DMS53 (cell line): Measurements from ENCODE around the gene ALG9.
A peak's percentile ranks its signal among the peaks of the same experiment; 100 is the strongest.
"Not testable (repeated sequence)": the region's sequence is repeated elsewhere in the genome, so short reads cannot be mapped to it uniquely, and the experiment has no call there.

Experiments
- DNase-seq: peaks from one replicate; lab custom pipeline; 2025; lab: John Stamatoyannopoulos, UW

The ALG9 gene

GRCh38 chr11:111870886-111871692 is at the start of gene ALG9:
TSS of gene ALG9 (minus strand) at chr11:111871581. CDS start at chr11:111871482, 99 bp downstream.
- DNase-seq, result peak; percentile 87

DNA sequence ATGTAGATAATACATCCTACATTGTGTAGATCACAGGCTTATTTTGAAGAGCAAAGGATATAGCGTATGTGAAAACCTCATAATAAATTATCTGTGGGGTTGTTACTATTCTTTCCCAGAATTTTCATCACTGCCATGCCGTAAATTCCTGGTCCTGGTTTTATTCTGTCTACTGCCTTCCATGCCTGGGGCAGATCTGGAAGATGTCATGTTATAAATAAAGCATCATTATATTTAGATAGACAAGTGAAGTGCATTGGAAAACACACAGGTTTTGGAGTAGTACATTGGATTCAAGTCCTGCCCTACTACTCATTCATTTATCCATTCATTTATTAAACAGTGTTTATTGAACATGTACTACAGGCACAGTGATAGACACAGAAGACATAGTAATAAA is 49.5 kb upstream of the ALG9 start:
- no peak for DNase-seq

DNA sequence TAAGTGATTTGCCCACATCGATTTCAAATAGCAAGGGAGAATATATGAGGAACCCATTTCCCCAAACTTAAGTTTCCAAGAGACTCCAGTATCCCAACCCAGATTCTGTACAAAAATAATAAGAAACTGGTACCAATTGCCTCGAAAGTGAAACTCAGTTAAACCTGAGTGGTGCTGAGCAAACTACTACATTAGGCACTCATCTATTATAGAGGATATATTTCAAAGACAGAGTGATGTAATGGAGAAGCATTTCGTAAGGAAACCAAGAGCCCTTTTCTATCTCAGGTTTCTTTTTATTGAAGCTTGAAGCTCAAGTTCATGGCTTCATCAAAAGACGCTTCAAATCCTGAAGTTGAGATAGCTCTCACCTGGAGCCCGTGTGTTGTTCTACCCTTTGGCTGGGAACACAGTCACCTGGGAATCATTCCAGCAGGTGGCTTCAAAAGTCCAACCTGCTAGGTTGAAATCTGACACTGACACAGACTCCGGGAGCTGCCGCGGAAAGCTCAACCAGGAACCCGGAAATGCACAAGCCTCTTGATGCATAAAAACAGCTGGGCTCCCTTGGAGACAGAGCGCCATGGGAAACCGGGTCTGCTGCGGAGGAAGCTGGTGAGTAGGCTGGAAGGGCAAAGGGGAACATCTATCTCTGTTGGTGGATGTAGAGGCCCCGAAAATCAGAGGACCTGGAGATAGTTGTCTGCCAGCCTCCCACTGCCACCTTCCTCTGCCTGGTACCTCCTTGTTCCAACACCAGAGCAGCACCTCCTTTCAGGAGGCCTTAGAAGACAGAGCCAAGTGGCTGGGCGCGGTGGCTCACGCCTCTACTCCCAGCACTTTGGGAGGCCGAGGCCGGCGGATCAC is 47.2 kb upstream of the ALG9 start, which contains the start of gene C11orf52:
Gene C11orf52 (plus strand): TSS at position 524 of the 867 bp plus-strand sequence. CDS start 60 bp downstream, at position 584.
- peak; percentile 99 for DNase-seq

DNA sequence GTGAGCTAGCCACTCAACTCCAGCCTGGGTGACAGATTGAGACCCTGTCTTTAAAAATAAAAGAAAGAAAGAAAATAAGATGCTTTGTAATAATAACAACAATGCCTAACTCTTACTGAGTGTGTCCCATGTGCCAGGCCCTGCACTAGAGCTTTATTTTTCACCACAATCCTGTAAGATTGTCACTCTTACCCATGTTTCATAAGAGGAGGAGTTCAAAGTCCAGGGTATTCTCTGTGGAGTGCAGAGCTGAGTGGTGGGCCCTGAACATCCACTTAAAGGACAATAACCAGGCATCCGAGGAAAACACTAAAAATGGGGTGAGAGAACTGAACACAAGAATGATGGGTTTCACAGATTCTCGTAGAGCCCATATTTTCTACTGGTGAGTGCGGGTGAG is 46.4 kb upstream of the ALG9 start:
- peak; percentile 49 for DNase-seq

DNA sequence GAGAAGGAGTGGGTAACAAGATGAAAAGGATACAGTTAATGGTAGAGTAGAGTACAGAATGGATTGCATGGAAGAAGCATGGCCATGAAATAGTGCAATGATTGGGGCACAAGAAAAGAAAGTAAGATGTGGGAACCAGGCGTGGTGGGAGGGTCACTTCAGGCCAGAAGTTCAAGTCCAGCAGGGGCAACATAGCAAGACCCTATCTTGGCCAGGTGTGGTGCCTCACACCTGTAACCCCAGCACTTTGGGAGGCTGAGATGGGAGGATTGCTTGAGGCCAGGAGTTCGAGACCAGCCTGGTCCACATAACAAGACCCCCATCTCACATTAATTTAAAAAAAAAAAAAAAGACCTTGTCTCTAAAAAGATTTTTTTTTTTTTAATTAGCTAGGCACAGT is 45.9 kb upstream of the ALG9 start:
- DNase-seq, result no peak

DNA sequence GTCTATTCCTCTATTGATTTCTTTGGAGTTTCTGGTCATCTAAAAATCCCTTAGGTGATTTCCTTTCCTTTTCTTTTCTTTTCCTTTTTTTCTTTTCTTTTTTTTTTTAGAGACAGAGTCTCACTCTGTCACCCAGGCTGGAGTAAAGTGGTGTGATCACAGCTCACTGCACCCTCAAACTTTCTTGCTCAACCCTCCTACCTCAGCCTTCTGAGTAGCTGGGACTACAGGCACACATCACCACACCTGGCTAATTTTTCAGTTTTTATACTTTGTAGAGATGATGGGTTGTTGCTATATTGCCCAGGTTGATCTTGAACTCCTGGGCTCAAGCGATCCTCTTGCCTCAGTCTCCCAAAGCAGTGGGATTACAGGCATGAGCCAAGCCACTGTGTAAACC is 45.4 kb upstream of the ALG9 start:
- no peak for DNase-seq

DNA sequence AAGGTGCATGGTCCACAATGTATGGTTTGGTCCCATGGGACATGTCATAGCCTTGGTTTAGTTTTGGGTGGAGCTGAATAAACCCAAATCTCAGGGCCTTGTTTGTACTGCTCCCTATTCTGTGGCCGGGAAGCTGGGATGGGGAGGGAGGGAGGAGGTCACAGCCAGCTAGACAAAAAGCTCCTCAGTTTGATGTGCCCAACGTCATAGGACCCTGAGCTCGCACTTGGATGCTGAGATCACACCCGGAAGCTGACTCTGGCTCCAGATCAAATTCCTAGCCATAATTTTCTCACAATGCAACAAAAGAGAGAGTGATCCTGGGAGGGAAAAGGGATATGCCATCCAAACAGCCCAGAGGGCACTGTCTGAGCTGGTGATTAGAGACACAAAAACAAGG is 42.6 kb upstream of the ALG9 start:
- DNase-seq, result no peak

DNA sequence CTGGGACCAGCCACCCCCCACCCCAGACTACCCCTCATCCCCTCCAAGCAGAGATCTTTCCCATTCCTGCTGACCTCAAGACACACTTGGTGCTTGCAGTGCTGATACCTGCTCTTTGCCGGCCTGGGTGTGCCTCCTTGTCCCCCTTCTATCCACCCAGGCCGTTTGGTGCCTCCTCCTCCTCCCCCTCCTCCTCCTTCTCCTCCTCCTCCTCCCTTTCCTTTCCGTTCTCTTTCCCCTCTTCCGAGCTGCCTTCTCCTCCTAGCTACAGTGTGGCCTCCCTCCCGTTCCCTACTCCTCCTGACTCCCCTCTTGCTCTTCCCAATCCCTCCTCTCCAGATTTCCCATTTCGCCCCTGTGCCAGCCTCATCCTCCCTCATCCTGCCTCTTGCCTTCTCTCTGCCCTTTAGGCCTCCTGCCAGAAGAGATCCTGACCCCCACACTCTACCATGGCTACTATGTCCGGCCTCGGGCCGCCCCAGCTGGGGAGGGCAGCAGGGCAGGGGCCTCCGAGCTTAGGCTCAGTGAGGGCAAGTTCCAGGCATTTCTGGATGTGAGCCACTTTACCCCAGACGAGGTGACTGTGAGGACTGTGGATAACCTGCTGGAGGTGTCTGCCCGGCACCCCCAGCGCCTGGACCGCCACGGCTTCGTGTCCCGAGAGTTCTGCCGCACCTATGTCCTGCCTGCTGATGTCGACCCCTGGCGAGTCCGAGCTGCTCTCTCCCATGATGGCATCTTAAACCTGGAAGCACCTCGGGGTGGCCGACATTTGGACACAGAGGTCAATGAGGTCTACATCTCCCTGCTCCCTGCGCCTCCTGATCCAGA is 41.9 kb upstream of the ALG9 start:
- DNase-seq, result no peak

- DNase-seq, result no peak
Observed at GRCh38 chr11:111912535-111912934, 41.2 kb upstream of the ALG9 start, which contains the start of gene HSPB2. TSS of gene HSPB2 (plus strand) at chr11:111912734. CDS start at chr11:111912830, 96 bp downstream.

DNA sequence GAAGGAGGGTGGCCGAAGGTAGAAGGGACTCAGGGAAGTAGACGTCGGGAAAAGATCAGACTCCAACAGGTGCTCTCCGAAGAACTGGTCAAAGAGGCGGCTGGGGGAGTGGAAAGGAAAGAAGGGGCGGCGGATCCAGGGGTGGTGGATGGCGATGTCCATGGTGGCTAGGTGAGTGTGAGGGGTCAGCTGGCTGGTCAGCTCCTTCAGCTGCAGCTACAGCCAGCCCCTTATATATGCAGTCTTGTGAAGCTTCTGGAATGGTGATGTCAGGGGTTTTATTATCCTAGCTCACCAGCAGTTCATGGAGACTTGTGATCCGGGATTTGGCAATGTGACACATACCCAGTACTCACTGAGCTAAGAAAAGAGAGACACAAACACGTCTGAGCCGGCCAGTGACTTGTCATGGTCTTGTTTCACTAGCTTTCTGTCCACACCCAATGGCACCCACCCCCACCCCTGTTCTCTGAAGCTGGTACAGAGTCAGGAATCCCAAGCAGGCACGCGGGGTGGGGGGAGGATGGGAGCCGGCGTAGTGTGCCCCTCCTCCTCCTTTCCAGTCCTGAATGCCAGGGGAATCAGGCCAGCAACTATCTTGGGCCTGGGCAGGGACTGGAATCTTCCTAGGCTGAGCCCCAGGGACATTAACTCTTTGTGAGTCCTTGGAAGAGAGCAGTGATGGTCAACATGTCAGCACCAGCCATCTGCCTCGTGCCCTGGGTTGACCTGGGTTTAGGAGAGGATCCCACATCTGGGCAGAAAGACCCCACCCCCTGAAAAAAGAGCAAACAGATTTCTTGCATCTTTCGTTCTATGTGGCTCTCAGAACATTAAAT is 40.4 kb upstream of the ALG9 start, which contains the start of gene CRYAB:
Gene CRYAB (minus strand): TSS at position 208 of the 839 bp plus-strand sequence. CDS start 46 bp downstream, at position 162.
- DNase-seq, result peak; percentile 14

DNA sequence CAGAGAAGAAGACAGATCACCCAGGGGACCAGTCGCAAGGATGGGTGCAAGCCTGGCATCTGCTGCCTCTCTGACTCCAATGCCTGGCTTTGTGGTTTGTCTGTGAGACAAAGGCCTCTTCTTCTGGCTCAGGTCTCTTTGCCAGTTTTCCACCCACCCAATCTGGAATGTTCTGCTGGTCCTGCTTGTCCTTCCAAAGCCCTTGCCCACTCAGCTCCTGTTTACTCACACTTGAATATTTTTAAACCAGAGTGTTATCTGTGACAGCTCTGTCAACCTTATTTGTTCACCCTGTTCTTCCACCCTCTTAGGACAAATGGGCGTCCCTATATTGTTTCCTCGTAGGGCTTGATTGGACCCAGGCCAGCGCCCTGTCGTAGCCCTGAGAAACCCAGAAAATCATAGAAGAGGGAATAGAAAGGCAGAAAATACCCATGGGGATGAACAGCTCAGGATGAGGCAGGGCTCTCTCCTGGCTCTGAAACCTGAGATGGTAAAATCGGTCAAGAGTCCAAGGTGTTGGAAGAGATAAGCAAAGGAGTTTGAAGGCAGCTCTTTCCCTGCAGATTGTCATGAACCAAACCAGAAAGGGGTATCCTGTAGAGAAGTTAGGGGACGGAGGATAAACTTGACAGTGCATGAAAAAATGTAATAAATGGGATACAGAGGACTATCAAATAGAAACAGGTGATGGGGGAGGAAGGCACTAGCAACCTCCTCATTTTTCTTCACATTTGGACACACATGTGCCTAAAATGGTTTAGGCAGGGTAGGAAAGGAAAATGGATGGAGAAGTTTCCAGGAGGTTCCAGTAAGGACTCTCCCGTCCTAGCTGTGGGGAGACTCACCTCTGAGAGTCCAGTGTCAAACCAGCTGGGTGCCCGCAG is 39.5 kb upstream of the ALG9 start:
- DNase-seq, result no peak

GRCh38 chr11:111909378-111909777 is 38.0 kb upstream of the ALG9 start:
- DNase-seq, result no peak

DNA sequence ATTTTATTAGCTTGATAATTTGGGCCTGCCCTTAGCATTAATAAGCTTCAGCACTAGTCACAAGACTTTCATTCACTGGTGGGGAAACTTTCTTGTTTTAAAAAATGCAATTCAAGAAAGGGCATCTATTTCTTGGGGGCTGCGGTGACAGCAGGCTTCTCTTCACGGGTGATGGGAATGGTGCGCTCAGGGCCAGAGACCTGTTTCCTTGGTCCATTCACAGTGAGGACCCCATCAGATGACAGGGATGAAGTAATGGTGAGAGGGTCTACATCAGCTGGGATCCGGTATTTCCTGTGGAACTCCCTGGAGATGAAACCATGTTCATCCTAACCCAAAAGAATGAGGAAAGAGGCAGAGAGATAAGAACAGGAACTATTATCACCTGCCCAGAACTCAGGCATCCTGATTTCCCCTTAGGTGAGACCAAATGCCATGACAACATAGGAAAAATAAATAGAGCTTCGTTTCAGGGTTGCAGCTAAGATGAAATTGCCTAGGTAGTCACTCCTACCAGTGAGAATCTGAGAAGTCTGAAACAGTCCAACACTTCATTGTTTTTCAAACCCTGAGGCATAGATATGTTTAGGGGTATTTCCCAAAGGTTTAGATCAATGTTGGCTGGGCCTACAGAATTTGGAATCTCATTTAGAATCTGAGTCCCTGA is 37.4 kb upstream of the ALG9 start:
- DNase-seq, result peak; percentile 13

DNA sequence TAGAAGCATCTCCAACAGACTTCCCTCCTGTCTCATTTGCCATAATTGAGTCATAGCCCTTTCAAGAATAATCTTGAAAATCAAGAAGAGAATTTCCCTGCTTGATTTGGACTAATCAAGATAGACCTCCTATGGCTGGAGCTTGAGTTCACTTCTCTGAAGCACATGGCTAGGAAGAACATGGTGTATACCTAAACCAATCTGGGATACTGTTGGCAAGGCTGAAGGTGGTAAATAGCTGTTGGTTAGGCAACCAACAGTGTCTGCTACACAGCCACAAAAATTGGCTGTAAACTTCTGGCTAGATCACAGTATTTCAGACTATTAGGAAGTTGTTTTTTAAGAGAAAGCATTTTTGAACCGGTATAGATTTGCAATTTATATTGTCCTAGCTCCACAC is 35.3 kb upstream of the ALG9 start:
- DNase-seq, result no peak

DNA sequence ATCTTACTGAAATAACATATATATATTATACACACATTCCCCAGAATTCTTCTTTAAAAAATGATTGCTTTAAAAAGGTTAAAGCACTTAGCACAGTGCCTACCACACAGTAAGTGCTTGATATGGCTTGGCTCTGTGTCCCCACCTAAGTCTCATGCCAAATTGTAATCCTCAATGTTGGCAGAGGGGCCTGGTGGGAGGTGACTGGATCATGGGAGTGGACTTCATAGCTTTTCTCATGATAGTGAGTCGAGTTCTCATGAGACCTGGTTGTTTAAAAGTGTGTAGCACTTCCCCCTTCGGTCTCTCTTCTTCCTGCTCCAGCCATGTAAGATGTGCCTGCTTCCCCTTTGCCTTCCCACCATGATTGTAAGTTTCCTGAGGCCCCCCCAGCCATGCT is 34.0 kb upstream of the ALG9 start:
- no peak for DNase-seq

DNA sequence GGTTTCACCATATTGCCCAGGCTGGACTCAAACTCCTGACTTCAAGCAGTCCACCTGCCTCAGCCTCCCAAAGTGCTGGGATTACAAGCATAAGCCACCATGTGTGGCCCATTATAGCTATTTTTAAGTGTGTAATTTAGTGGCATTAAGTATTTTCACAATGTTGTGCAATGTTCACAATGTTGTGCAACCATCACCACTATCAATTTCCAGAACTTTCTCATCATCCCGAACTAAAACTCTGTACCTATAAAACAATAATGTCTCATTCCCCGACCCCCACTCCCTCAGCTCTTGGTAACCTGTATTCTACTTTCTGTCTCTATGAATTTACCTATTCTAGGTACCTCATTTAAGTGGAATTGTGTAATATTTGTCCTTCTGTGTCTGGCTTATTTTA is 15.5 kb upstream of the ALG9 start:
- DNase-seq, result no peak

DNA sequence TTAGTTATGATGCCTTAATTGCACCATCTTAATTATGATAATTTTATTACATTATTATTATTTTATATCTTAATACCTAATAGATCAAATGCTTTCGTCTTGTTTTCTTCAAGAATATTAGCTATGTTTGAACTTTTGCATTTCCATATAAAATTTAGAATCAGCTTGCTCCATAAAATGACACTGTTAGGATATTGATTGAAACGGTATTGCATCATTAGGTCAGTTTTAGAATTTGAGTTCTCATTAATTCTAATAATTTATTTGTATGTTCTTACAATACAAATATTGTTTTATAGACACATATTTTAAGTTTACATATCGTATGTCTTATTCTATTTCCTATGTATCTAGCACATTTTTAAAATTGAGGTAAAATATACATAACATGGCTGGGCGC is 14.7 kb upstream of the ALG9 start:
- no peak for DNase-seq

DNA sequence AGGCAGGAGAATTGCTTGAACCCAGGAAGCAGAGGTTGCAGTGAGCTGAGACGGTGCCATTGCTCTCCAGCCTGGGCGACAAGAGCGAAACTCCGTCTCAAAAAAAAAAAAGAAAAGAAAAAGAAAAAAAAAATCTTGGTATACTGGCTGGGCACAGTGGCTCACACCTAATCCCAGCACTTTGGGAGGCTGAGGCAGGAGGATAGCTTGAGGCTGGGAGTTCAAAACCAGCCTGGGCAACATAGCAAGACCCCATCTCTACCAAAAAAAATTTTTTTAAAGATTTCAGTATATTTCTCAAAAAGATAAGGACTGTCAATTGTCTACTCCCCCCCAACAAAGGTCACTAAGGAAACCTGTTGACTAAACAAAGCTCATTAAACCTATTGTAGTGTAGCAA is 13.7 kb upstream of the ALG9 start:
- DNase-seq, result not testable (repeated sequence)

DNA sequence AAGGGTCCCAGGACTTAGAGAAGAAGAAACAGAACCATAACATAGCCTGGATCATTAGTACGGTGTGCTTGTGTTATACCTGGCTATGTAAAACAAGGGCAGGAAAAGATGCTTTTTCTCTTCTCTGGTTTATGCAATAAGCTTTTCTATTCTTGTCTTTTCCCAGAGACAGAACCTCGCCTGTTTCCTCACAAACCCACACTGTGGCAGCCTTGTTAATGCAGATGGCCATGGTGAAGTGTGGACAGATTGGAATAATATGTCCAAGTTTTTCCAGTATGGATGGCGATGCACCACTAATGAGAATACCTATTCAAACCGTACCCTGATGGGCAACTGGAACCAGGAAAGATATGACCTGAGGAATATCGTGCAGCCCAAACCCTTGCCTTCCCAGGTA is 10.8 kb upstream of the ALG9 start:
- DNase-seq, result no peak

GRCh38 chr11:111879637-111879960 is 8.2 kb upstream of the ALG9 start:
- no peak for DNase-seq
